Heart right ventricle (tissue), 16 donors: ENCODE measurements around the gene ANXA9. TPM values are rescaled to one million over a fixed set of nuclear protein-coding genes. Genes with fewer than 3 reads are reported as not detected.
A peak's percentile ranks its signal among the peaks of the same experiment; 100 is the strongest.

Experiments used
- ATAC-seq, 8 donors: fragments of 200-7000 bp; cut with Tn5 transposase; one replicate each; pipeline ENCODE4 v1.9.1; 2020; ENCODE audit warnings: mild to moderate bottlenecking in 8 of 8, moderate library complexity in 8 of 8, moderate number of reproducible peaks in 1 of 8
- DNase-seq, 2 donors: peaks; one replicate each; pipeline ENCODE4 v3.0.0-alpha.2; 2020
- H3K27ac ChIP-seq, 10 donors: fragments of 200-600 bp; sonication (generic) in 2 of 10; one replicate each; pipeline versions ENCODE4 v1.5.0 to v1.8.0; 2020 to 2022; ENCODE audit warnings: mild to moderate bottlenecking in 3 of 10
- H3K27me3 ChIP-seq, 7 donors: fragments of 200-600 bp; one replicate each; pipeline ENCODE4 v1.8.0; 2021 to 2022; ENCODE audit warnings: mild to moderate bottlenecking in 2 of 7
- H3K36me3 ChIP-seq, 9 donors: fragments of 200-600 bp; sonication (generic) in 1 of 9; one replicate each; pipeline versions ENCODE4 v1.5.0 to v1.8.0; 2020 to 2022; ENCODE audit warnings: mild to moderate bottlenecking in 2 of 9
- H3K4me1 ChIP-seq, 9 donors: fragments of 200-600 bp; sonication (generic) in 1 of 9; one replicate each; pipeline versions ENCODE4 v1.5.0 to v1.8.0; 2020 to 2022; ENCODE audit warnings: mild to moderate bottlenecking in 4 of 9
- H3K4me3 ChIP-seq, 10 donors: fragments of 200-600 bp; sonication (generic) in 2 of 10; one replicate each; pipeline versions ENCODE4 v1.5.0 to v1.8.0; 2020 to 2022; ENCODE audit warnings: mild to moderate bottlenecking in 7 of 10, moderate library complexity in 2 of 10
- H3K9me3 ChIP-seq, 11 donors: fragments of 200-600 bp in 10 of 11; sonication (generic) in 2 of 11; one replicate each; pipeline versions ENCODE4 v1.5.0 to v1.8.0; 2013 to 2022; ENCODE audit warnings: mild to moderate bottlenecking in 2 of 11, control low read depth in 1 of 11, moderate library complexity in 1 of 11
- CTCF ChIP-seq, 9 donors: fragments of 200-600 bp; sonication (generic) in 2 of 9; IDR thresholded peaks; one replicate each; pipeline versions ENCODE4 v1.5.0 to v1.8.0; 2021 to 2022; ENCODE audit warnings: antibody characterized with exemption in 9 of 9, mild to moderate bottlenecking in 5 of 9, moderate library complexity in 1 of 9
- WGBS, 2 donors: extraction: QIAGEN DNeasy Blood & Tissue Kit; methylation state at CpG; one replicate each; pipeline ENCODE4 v1.1.7; 2013; ENCODE audit warnings: inconsistent platforms in 1 of 2; 5-methylcytosine and 5-hydroxymethylcytosine counted together
- intact Hi-C, 10 donors: fragments of 100-400 bp; cut with DNase I; formaldehyde crosslinking; loops; one replicate each; pipeline versions ENCODE4 v1.11.1 to v1.14.2; 2022
- polyA plus RNA-seq, 2 donors: library from polyadenylated mRNA; stranded (reverse); fragments of 200-250 nt; gene quantifications; one replicate each; pipeline ENCODE4 v1.2.3, GENCODE V29; 2013
- total RNA-seq, 10 donors: library from RNA; stranded (reverse); fragmentation: NEBNext Ultra II Directional in 3 of 10; extraction: Animal tissue kit (Norgen Biotek cat#: 25700) in 3 of 10; gene quantifications; one replicate each; pipeline versions ENCODE4 v1.2.1 to v1.2.4, GENCODE V29; 2021 to 2023
- donor health status: Arrhythmogenic right ventricular cardiomyopathy.
- donor health status: ischemic (EF 13 %, LVEDD 7.1; RV severe dilation, severe dysfunction).
- donor health status: healthy with polysubstance abuse.
- donor health status: DM: no; HTN: yes; CAD: no.
- donor health status: DM: no; HTN: no; CAD: no.
- donor health status: ischemic (EF 25% LVEDD 6.9; RV normal size, moderate dysfunction).
- donor health status: ischemic (EF 25% LVEDD 5.7; RV mildly dilated, moderate dysfunction).
- donor health status: healthy.
- donor health status: DM: yes; HTN: yes; CAD: no.
- donor health status: Ischemic cardiomyopathy.
- donor health status: ischemic (EF 35%, LVEDD 5.7; RV mildly dilated, moderate dysfunction).
- donor health status: nonischemic (EF 11% LVEDD 7.7; RV severe dilation, severe dysfunction).
- donor health status: DM: yes; HTN: yes; CAD: no.
- donor health status: PGD.
- donor health status: ischemic (EF 29% LVEDD 5.4; RV normal size, mild dysfunction).
- donor health status: nonischemic (EF 23%, LVEDD 6.1; RV moderate dilation, normal function).

Gene ANXA9
- total and polyA plus RNA-seq, 12 donors, result 0.06 to 0.36 (median 0.17) TPM; not detected in 6

- DNase-seq, result no peak
- peaks cover 25 to 56% (median 48%) of the 10 kb centered on the region in 9 donors for H3K4me1 ChIP-seq
- intact Hi-C loops, result loop anchor here in 4 of 10 donors (5.0 to 10.0 kb wide), 3 partner anchors 44 to 347 kb away; partner anchors contain the start of genes SETDB1 (in 3 of the 4), ARNT (in 2 of the 4) and ENSA (in 1 of the 4)
These were observed 10.3 kb upstream of the ANXA9 start for GRCh38 chr1:150971583-150972416.

GRCh38 chr1:150972417-150972940 is 9.6 kb upstream of the ANXA9 start:
- H3K9me3 ChIP-seq, result no peaks in the 10 kb centered on the region
- H3K27me3 ChIP-seq, result no peaks in the 10 kb centered on the region
- peak overlapping the region in 9 of 10 donors; percentile 78 to 96 (median 93) for H3K4me3 ChIP-seq
- peak overlapping the region in 9 of 10 donors; percentile 93 to 98 (median 97) for H3K27ac ChIP-seq
- intact Hi-C loops, result loop anchor here in 4 of 10 donors (5.0 to 10.0 kb wide), 3 partner anchors 45 to 348 kb away; partner anchors contain the start of genes SETDB1 (in 3 of the 4), ARNT (in 2 of the 4) and ENSA (in 1 of the 4)
- ATAC-seq, result no peak
- H3K36me3 ChIP-seq, result peaks cover 0 to 19% (median 11%) of the 10 kb centered on the region in 9 donors
- DNase-seq, result no peak
- peak in 1 of 9 donors; percentile 2 for TF ChIP-seq CTCF (IDR thresholded peaks at IDR 0.05)
- H3K4me1 ChIP-seq, result peaks cover 25 to 63% (median 48%) of the 10 kb centered on the region in 9 donors
- 53 to 56% methylated on average over 4 of the region's 4 CpGs for WGBS, 2 donors

More at GRCh38 chr1:150971583-150972416, 10.3 kb upstream of the ANXA9 start:
- Histone ChIP-seq H3K27me3 (no peaks in the 10 kb centered on the region), H3K36me3 (peaks cover 0 to 26% (median 18%) of the 10 kb centered on the region in 9 donors), H3K27ac (peak overlapping the region; percentile 11 to 98 (median 96)), H3K4me3 (peak overlapping the region in 6 of 10 donors; percentile 12 to 96 (median 90)), H3K9me3 (no peaks in the 10 kb centered on the region)
- TF ChIP-seq CTCF (IDR thresholded peaks at IDR 0.05), result peak in 1 of 9 donors; percentile 8
- ATAC-seq, result peak in 3 of 8 donors; percentile 1 to 22 (median 7)
- WGBS, 2 donors, result 56 to 57% methylated on average over 6 of the region's 6 CpGs

- Histone ChIP-seq H3K9me3 (no peaks in the 10 kb centered on the region), H3K4me1 (peaks cover 25 to 72% (median 48%) of the 10 kb centered on the region in 9 donors), H3K36me3 (peaks cover 0 to 10% (median 3%) of the 10 kb centered on the region in 9 donors), H3K27ac (peak overlapping the region; percentile 93 to 98 (median 96)), H3K27me3 (no peaks in the 10 kb centered on the region), H3K4me3 (peak overlapping the region; percentile 40 to 96 (median 93))
- TF ChIP-seq CTCF (IDR thresholded peaks at IDR 0.05), result no peak
- WGBS, 2 donors, result 4 to 14% methylated on average over 15 of the region's 15 CpGs
- ATAC-seq (peak in 2 of 8 donors; percentile 11 to 25), DNase-seq (peak; percentile 18 to 29)
- intact Hi-C loops, result loop anchor here in 4 of 10 donors (5.0 to 10.0 kb wide), 3 partner anchors 46 to 349 kb away; partner anchors contain the start of genes SETDB1 (in 3 of the 4), ARNT (in 2 of the 4) and ENSA (in 1 of the 4)
These were observed 8.7 kb upstream of the ANXA9 start for GRCh38 chr1:150973258-150973835.
